Osteoblast (primary cell): ENCODE data around the gene NPFFR1. TPM values are rescaled to one million over a fixed set of nuclear protein-coding genes. Genes with fewer than 3 reads are reported as not detected.

Experiments
- DNase-seq: peaks from one replicate; pipeline ENCODE4 v3.0.0; 2011; ENCODE audit warnings: low spot score, mixed read lengths; ENCODE audit not compliant: insufficient read length; ENCODE audit errors: missing footprints
- H2AFZ ChIP-seq: 2 replicates; pipeline ENCODE4 v1.6.0; 2011; ENCODE audit warnings: mild to moderate bottlenecking, low read length
- H3K27ac ChIP-seq: 2 replicates; pipeline ENCODE4 v1.5.1; 2011; ENCODE audit warnings: mild to moderate bottlenecking, low read depth, low read length, moderate library complexity
- H3K27me3 ChIP-seq: 2 replicates; pipeline ENCODE4 v1.6.0; 2012; ENCODE audit warnings: mild to moderate bottlenecking, control low read depth, inconsistent platforms, low read length, moderate library complexity; ENCODE audit not compliant: insufficient read depth
- H3K36me3 ChIP-seq: 2 replicates; pipeline ENCODE4 v1.5.1; 2011; ENCODE audit warnings: mild to moderate bottlenecking, low read length, control low read depth, moderate library complexity; ENCODE audit not compliant: insufficient read depth
- H3K4me1 ChIP-seq: 2 replicates; pipeline ENCODE4 v1.5.1; 2011; ENCODE audit warnings: mild to moderate bottlenecking, low read length, control low read depth, moderate library complexity; ENCODE audit not compliant: insufficient read depth
- H3K4me2 ChIP-seq: 2 replicates; pipeline ENCODE4 v1.6.0; 2011; ENCODE audit warnings: mild to moderate bottlenecking, low read length; ENCODE audit not compliant: insufficient read depth
- H3K4me3 ChIP-seq: fragments of 200-600 bp; sonication (generic); 3 replicates; pipeline ENCODE4 v1.5.1; 2012; ENCODE audit warnings: mild to moderate bottlenecking, low read length, inconsistent platforms; ENCODE audit not compliant: insufficient read depth
- H3K79me2 ChIP-seq: 2 replicates; pipeline ENCODE4 v1.6.0; 2012; ENCODE audit warnings: mild to moderate bottlenecking, low read length, control low read depth, inconsistent platforms; ENCODE audit not compliant: insufficient read depth
- H3K9me3 ChIP-seq: 2 replicates; pipeline ENCODE4 v1.5.1; 2011; ENCODE audit warnings: low read depth, low read length, control low read depth
- H4K20me1 ChIP-seq: 2 replicates; pipeline ENCODE4 v1.6.0; 2012; ENCODE audit warnings: mild to moderate bottlenecking, low read length, control low read depth; ENCODE audit not compliant: insufficient read depth
- total RNA-seq: library from RNA; depleted of rRNA; stranded (reverse); fragments of >200 nt; gene quantifications from 2 replicates; pipeline ENCODE4 v1.2.3, GENCODE V29; 2012
- TF ChIP-seq, protein P1 (sequence below): IDR thresholded peaks from 2 replicates; pipeline ENCODE4 v1.5.1; 2011; ENCODE audit warnings: mild to moderate bottlenecking, low read depth, low read length, moderate library complexity; ENCODE audit errors: extremely low read depth

NPFFR1 gene
- total RNA-seq, 1 donor = not detected

DNA sequence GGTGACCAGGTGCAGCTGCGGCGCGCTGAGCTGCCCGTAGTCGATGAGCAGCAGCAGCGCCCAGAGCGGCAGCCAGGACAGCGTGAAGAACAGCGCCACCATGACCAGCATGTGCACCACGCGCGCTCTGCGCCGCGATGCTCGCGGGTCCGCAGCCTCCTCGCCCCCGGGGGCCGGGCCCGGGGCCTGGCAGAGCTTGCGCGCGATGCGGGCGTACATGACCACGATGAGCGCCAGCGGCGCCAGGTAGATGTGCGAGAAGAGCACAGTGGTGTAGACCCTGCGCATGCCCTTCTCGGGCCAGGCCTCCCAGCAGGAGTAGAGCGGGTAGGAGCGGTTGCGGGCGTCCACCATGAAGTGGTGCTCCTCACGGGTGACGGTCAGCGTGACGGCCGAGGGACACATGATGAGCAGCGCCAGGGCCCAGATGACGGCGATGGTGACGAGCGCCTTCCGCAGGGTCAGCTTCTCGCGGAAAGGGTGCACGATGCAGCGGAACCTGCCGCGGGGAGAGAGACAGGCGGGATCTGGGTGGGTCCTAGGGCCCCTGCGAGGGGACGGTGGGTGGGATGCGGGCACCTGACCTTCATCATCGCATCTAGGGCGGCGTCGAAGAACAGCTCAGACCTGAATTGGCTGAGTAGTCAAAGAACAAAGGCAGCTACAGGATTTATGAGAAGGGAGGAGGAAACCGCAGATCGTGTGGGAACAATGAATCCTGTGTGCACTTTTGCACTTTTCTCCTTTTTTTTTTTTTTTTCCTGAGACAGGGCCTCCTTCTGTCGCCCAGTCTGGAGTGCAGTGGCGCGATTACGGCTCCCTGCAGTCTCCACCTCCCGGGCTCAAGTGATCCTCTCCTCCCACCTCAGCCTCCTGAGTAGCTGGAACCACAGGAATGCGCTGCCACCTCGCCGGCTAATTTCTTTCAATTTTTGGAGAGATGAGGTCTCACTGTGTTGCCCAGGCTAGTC is 28.2 kb downstream of the NPFFR1 start:
- TF ChIP-seq, protein P1, sequence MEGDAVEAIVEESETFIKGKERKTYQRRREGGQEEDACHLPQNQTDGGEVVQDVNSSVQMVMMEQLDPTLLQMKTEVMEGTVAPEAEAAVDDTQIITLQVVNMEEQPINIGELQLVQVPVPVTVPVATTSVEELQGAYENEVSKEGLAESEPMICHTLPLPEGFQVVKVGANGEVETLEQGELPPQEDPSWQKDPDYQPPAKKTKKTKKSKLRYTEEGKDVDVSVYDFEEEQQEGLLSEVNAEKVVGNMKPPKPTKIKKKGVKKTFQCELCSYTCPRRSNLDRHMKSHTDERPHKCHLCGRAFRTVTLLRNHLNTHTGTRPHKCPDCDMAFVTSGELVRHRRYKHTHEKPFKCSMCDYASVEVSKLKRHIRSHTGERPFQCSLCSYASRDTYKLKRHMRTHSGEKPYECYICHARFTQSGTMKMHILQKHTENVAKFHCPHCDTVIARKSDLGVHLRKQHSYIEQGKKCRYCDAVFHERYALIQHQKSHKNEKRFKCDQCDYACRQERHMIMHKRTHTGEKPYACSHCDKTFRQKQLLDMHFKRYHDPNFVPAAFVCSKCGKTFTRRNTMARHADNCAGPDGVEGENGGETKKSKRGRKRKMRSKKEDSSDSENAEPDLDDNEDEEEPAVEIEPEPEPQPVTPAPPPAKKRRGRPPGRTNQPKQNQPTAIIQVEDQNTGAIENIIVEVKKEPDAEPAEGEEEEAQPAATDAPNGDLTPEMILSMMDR = no peak
- Histone ChIP-seq H4K20me1 (no peaks in the 10 kb centered on the region), H3K9me3 (peaks cover 2% of the 10 kb centered on the region), H3K4me1 (no peaks in the 10 kb centered on the region), H3K36me3 (no peaks in the 10 kb centered on the region), H3K27me3 (peaks cover 66% of the 10 kb centered on the region), H2AFZ (no peak overlapping the region), H3K27ac (no peak overlapping the region), H3K4me2 (no peak overlapping the region), H3K4me3 (no peak overlapping the region), H3K79me2 (no peaks in the 10 kb centered on the region)
- DNase-seq = no peak

DNA sequence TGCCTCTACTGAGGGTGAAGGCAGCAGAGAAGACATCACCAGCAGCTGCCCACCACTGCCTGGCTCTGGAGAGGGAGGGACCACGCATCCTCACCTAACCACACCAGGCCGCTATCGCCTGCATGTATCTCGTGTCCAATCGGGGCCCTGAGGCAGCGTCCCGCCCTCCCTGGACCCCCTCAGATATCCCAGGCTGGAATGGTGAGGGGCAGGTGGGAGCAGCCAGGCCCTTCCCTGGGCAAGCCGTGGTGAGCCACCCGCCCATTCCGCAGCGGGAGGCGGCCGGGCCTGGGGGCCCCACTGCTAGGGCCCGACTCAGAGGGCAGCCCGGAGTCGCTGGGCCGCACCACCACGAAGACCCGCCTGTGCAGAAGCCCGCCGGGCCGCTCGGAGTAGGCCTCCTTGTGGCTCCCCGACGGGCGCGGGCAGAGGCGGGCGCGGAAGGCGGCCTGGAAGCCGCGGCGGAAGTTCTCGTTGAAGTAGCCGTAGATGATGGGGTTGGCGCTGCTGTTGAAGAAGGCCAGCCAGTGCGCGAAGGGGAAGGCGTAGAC is 29.0 kb downstream of the NPFFR1 start:
- TF ChIP-seq, protein P1 = no peak
- Histone ChIP-seq H3K36me3 (no peaks in the 10 kb centered on the region), H2AFZ (no peak overlapping the region), H3K4me2 (no peak overlapping the region), H3K9me3 (peaks cover 2% of the 10 kb centered on the region), H3K4me3 (no peak overlapping the region), H4K20me1 (no peaks in the 10 kb centered on the region), H3K4me1 (no peaks in the 10 kb centered on the region), H3K79me2 (no peaks in the 10 kb centered on the region), H3K27ac (no peak overlapping the region), H3K27me3 (peaks cover 66% of the 10 kb centered on the region)
- DNase-seq = no peak

DNA sequence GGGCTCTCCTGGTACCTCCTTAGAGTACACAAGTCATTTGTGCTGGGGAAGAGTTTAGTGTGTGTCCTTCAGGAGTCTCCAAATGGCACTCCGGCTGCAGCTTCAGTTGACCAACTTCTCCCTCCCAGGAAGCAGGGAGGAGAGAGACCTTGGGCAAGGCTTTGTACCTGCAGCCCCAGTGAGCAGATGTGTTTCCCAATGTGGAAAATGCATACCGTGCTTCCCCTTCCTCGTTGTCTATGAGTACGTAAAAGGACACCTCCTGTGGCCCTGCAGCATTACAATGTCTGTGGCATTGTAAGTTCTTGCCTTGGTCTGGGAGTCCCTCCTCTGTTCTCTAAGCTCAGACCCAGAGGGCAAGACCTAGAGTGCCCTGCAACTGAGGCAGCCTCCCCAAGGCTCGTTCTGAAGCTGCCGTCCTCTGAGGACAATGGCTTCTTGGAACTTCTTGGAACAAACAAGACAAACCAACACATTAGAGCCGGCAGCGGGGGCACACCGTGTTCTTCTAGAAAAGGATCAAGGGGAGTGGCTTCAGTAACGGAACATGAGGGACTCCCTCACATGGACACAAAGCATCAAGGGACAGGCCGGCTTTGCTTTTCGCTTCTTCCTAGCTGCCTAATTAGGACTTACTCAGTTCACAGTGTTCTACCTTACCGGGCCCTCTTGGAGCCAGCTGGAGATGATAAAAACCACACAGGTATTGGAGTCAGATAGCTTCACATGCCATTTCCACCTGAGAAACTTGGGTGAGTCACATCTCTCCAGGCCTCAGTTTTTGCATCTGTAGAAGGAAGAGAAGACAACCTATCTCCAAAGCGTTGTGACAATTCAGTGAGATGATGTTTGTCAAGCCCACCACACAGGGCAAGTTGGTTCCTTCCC is 29.7 kb downstream of the NPFFR1 start:
- DNase-seq = no peak
- H3K36me3 ChIP-seq = no peaks in the 10 kb centered on the region
- H2AFZ ChIP-seq = no peak overlapping the region
- peaks cover 2% of the 10 kb centered on the region for H3K9me3 ChIP-seq
- H3K27ac ChIP-seq = no peak overlapping the region
- H3K27me3 ChIP-seq = peaks cover 60% of the 10 kb centered on the region
- TF ChIP-seq, protein P1 = no peak
- no peak overlapping the region for H3K4me2 ChIP-seq
- H3K79me2 ChIP-seq = no peaks in the 10 kb centered on the region
- H4K20me1 ChIP-seq = no peaks in the 10 kb centered on the region
- no peaks in the 10 kb centered on the region for H3K4me1 ChIP-seq
- H3K4me3 ChIP-seq = no peak overlapping the region
